A673 (cell line): ENCODE measurements around the gene CACNG5.

Experiments used
- CTCF ChIP-seq: fragments of 300-800, 200-600 bp; sonication (generic); conservative IDR thresholded peaks from 2 replicates; pipeline ENCODE4 v1.5.1; 2017; ENCODE audit warnings: low read depth, mild to moderate bottlenecking, antibody characterized with exemption, low read length, moderate library complexity, mixed read lengths
- EZH2 ChIP-seq: fragments of 200-600 bp; sonication (generic); IDR thresholded peaks from 2 replicates; pipeline ENCODE4 v1.6.1; 2017; ENCODE audit warnings: borderline replicate concordance, low read depth, mild to moderate bottlenecking, mixed read lengths, antibody characterized with exemption, low read length; ENCODE audit not compliant: poor library complexity, severe bottlenecking

- TF ChIP-seq CTCF: no peak
- TF ChIP-seq EZH2: no peak
Measured at GRCh38 chr17:66909804-66910373, 75.0 kb downstream of the CACNG5 start.
